OCI-LY1 (cell line): ENCODE measurements around the gene MRPL45.

Experiments
- H2AFZ ChIP-seq: fragments of 200-600 bp; sonication (generic), shearing (Covaris generic); 2 replicates; pipeline ENCODE4 v1.6.0; 2014; ENCODE audit warnings: antibody characterized with exemption, mild to moderate bottlenecking, low read length
- H3F3A ChIP-seq: fragments of 200-600 bp; sonication (generic), shearing (Covaris generic); 2 replicates; pipeline ENCODE4 v1.6.0; 2014; ENCODE audit warnings: mild to moderate bottlenecking, antibody characterized with exemption, low read length, moderate library complexity; ENCODE audit not compliant: insufficient read depth
- H3K27ac ChIP-seq: fragments of 200-600 bp; sonication (generic); 2 replicates; pipeline ENCODE4 v1.5.1; 2014; ENCODE audit warnings: low read length, mixed run types, mild to moderate bottlenecking, low read depth; ENCODE audit not compliant: poor library complexity, severe bottlenecking
- H3K27me3 ChIP-seq: fragments of 200-600 bp; sonication (generic); 2 replicates; pipeline ENCODE4 v1.6.0; 2014; ENCODE audit warnings: antibody characterized with exemption, mild to moderate bottlenecking, low read length, moderate library complexity; ENCODE audit not compliant: insufficient read depth
- H3K36me3 ChIP-seq: fragments of 200-600 bp; sonication (generic); 2 replicates; pipeline ENCODE4 v1.6.1; 2014; ENCODE audit warnings: mild to moderate bottlenecking, antibody characterized with exemption, low read length, moderate library complexity, mixed read lengths; ENCODE audit not compliant: insufficient read depth
- H3K4me1 ChIP-seq: fragments of 200-600 bp; sonication (generic); 2 replicates; pipeline ENCODE4 v1.5.1; 2014; ENCODE audit warnings: mild to moderate bottlenecking, low read length, moderate library complexity; ENCODE audit not compliant: insufficient read depth, severe bottlenecking
- H3K4me2 ChIP-seq: fragments of 200-600 bp; sonication (generic), shearing (Covaris generic); 2 replicates; pipeline ENCODE4 v1.6.1; 2014; ENCODE audit warnings: low read length
- H3K4me3 ChIP-seq: fragments of 200-600 bp; sonication (generic); 2 replicates; pipeline ENCODE4 v1.5.1; 2014; ENCODE audit warnings: low read length, low read depth, mild to moderate bottlenecking, mixed read lengths; ENCODE audit not compliant: poor library complexity, severe bottlenecking
- H3K79me2 ChIP-seq: fragments of 200-600 bp; shearing (Covaris generic); 2 replicates; pipeline ENCODE4 v1.6.1; 2016; ENCODE audit warnings: mixed run types, low read length, mixed read lengths; ENCODE audit not compliant: insufficient read depth
- H3K9ac ChIP-seq: fragments of 200-600 bp; sonication (generic), shearing (Covaris generic); 2 replicates; pipeline ENCODE4 v1.6.1; 2014; ENCODE audit warnings: mild to moderate bottlenecking, low read length, mixed read lengths
- H3K9me2 ChIP-seq: fragments of 200-600 bp; sonication (generic), shearing (Covaris generic); 2 replicates; pipeline ENCODE4 v1.6.1; 2014; ENCODE audit warnings: low read depth, mild to moderate bottlenecking, low read length, mixed read lengths
- H3K9me3 ChIP-seq: fragments of 200-600 bp; shearing (Covaris generic); 2 replicates; pipeline ENCODE4 v1.6.1; 2014; ENCODE audit warnings: low read length, mixed read lengths
- H4K20me1 ChIP-seq: fragments of 200-600 bp; sonication (generic), shearing (Covaris generic); 2 replicates; pipeline ENCODE4 v1.6.0; 2016; ENCODE audit warnings: mild to moderate bottlenecking, low read length; ENCODE audit not compliant: insufficient read depth
- CTCF ChIP-seq: fragments of 200-600 bp; sonication (generic), shearing (Covaris generic); IDR thresholded peaks from 2 replicates; pipeline ENCODE4 v1.5.1; 2017; ENCODE audit warnings: mild to moderate bottlenecking, antibody characterized with exemption, low read length, moderate library complexity, mixed read lengths
- EZH2 ChIP-seq: fragments of 200-600 bp; sonication (generic), shearing (Covaris generic); IDR thresholded peaks from 2 replicates; pipeline ENCODE4 v1.8.0; 2017; ENCODE audit warnings: borderline replicate concordance, mixed run types, mild to moderate bottlenecking, antibody characterized with exemption, low read length, moderate library complexity, mixed read lengths

Gene MRPL45

GRCh38 chr17:38327936-38328335, 31.0 kb downstream of the MRPL45 start:
- Histone ChIP-seq H4K20me1 (no peaks in the 10 kb centered on the region), H2AFZ (no peak overlapping the region), H3K9me3 (no peaks in the 10 kb centered on the region), H3K4me2 (no peak overlapping the region), H3K27me3 (no peaks in the 10 kb centered on the region), H3F3A (no peaks in the 10 kb centered on the region), H3K4me1 (peaks cover 11% of the 10 kb centered on the region), H3K4me3 (no peak overlapping the region), H3K36me3 (peaks cover 14% of the 10 kb centered on the region), H3K79me2 (no peaks in the 10 kb centered on the region), H3K9ac (no peak overlapping the region), H3K27ac (no peak overlapping the region), H3K9me2 (no peaks in the 10 kb centered on the region)
- TF ChIP-seq CTCF = no peak
- no peak for TF ChIP-seq EZH2

- no peaks in the 10 kb centered on the region for H3K9me2 ChIP-seq
- no peak for TF ChIP-seq EZH2
- TF ChIP-seq CTCF = no peak
- no peaks in the 10 kb centered on the region for H3F3A ChIP-seq
- H3K4me2 ChIP-seq = no peak overlapping the region
- no peak overlapping the region for H3K9ac ChIP-seq
- no peak overlapping the region for H3K4me3 ChIP-seq
- no peaks in the 10 kb centered on the region for H3K27me3 ChIP-seq
- no peaks in the 10 kb centered on the region for H3K79me2 ChIP-seq
- no peaks in the 10 kb centered on the region for H4K20me1 ChIP-seq
- H3K36me3 ChIP-seq = peaks cover 7% of the 10 kb centered on the region; the same call in 1 of the 2 replicates
- no peak overlapping the region for H2AFZ ChIP-seq
- no peaks in the 10 kb centered on the region for H3K9me3 ChIP-seq
- peaks cover 11% of the 10 kb centered on the region for H3K4me1 ChIP-seq
- no peak overlapping the region for H3K27ac ChIP-seq
Measured at GRCh38 chr17:38328620-38329019, 31.7 kb downstream of the MRPL45 start.

- Histone ChIP-seq H3K27ac (no peak overlapping the region), H3K9me2 (no peaks in the 10 kb centered on the region), H3K79me2 (no peaks in the 10 kb centered on the region), H3F3A (no peaks in the 10 kb centered on the region), H2AFZ (no peak overlapping the region), H3K4me2 (no peak overlapping the region), H3K9ac (no peak overlapping the region), H3K4me1 (peaks cover 11% of the 10 kb centered on the region), H3K27me3 (no peaks in the 10 kb centered on the region), H4K20me1 (no peaks in the 10 kb centered on the region), H3K36me3 (0 out of 2 replicates have a peak, but pooled peaks cover under 1% of the 10 kb centered on the region), H3K9me3 (no peaks in the 10 kb centered on the region), H3K4me3 (no peak overlapping the region)
- no peak for TF ChIP-seq EZH2
- no peak for TF ChIP-seq CTCF
Measured at GRCh38 chr17:38329284-38329683, 32.3 kb downstream of the MRPL45 start.
